ENCODE data around the gene HOXB5. TPM values are rescaled to one million over a fixed set of nuclear protein-coding genes. Genes with fewer than 3 reads are reported as not detected.

Gene HOXB5
- total and polyA plus RNA-seq, 8 donors, result 3.3 to 37.5 (median 28.9) TPM

GRCh38 chr17:48571024-48571818, 22.4 kb downstream of the HOXB5 start:
- no peak for ATAC-seq
- Histone ChIP-seq H3K4me1 (peaks cover 3 to 23% of the 10 kb centered on the region in 2 donors), H3K27ac (peak overlapping the region; percentile 31 to 95), H3K9me3 (no peaks in the 10 kb centered on the region), H3K36me3 (no peaks in the 10 kb centered on the region), H3K4me3 (no peak overlapping the region), H3K27me3 (peaks cover 49 to 100% of the 10 kb centered on the region in 2 donors)
- DNase-seq, result no peak
- no peak for TF ChIP-seq CTCF (IDR thresholded peaks at IDR 0.05)
- intact Hi-C loops (cut with DNase I), result no loop called here

GRCh38 chr17:48570325-48571023, 23.1 kb downstream of the HOXB5 start:
- intact Hi-C loops (cut with DNase I), result no loop called here
- no peak for TF ChIP-seq CTCF (IDR thresholded peaks at IDR 0.05)
- Histone ChIP-seq H3K36me3 (no peaks in the 10 kb centered on the region), H3K4me1 (peaks cover 3 to 23% of the 10 kb centered on the region in 2 donors), H3K27ac (peak overlapping the region; percentile 31 to 95), H3K27me3 (peaks cover 46 to 100% of the 10 kb centered on the region in 2 donors), H3K4me3 (peak overlapping the region in 1 of 2 donors; percentile 5), H3K9me3 (no peaks in the 10 kb centered on the region)
- no peak for DNase-seq
- no peak for ATAC-seq

- no peak overlapping the region for H3K4me3 ChIP-seq
- no peaks in the 10 kb centered on the region for H3K36me3 ChIP-seq
- H3K4me1 ChIP-seq, result peaks cover 3 to 19% of the 10 kb centered on the region in 2 donors
- peak overlapping the region; percentile 31 to 95 for H3K27ac ChIP-seq
- TF ChIP-seq CTCF (IDR thresholded peaks at IDR 0.05), result no peak
- H3K27me3 ChIP-seq, result peaks cover 46 to 100% of the 10 kb centered on the region in 2 donors
- DNase-seq (no peak), ATAC-seq (no peak)
- intact Hi-C loops (cut with DNase I), result no loop called here
- no peaks in the 10 kb centered on the region for H3K9me3 ChIP-seq
Measured at GRCh38 chr17:48569674-48570324, 23.8 kb downstream of the HOXB5 start.

- Histone ChIP-seq H3K4me3 (no peak overlapping the region), H3K27ac (peak overlapping the region in 1 of 2 donors; percentile 95), H3K27me3 (peaks cover 46 to 100% of the 10 kb centered on the region in 2 donors), H3K9me3 (no peaks in the 10 kb centered on the region), H3K4me1 (peaks cover 3 to 19% of the 10 kb centered on the region in 2 donors), H3K36me3 (no peaks in the 10 kb centered on the region)
- no peak for TF ChIP-seq CTCF (IDR thresholded peaks at IDR 0.05)
- DNase-seq (no peak), ATAC-seq (no peak)
- intact Hi-C loops (cut with DNase I), result no loop called here
Measured at GRCh38 chr17:48569240-48569582, 24.4 kb downstream of the HOXB5 start.

All from left lung (tissue), 10 donors.